ENCODE results near the gene MAPK7.

Gene MAPK7

GRCh38 chr17:19378416-19379360 is at the start of gene MAPK7:
TSS of gene MAPK7 (plus strand) at chr17:19378498. CDS start at chr17:19378901, 403 bp downstream.
- no peak for DNase-seq (ENCODE audit: low spot score)

GRCh38 chr17:19329136-19329535 is 49.2 kb upstream of the MAPK7 start:
- DNase-seq (ENCODE audit: low spot score), result no peak

GRCh38 chr17:19329839-19330238 is 48.5 kb upstream of the MAPK7 start:
- DNase-seq (ENCODE audit: low spot score), result no peak

DNA sequence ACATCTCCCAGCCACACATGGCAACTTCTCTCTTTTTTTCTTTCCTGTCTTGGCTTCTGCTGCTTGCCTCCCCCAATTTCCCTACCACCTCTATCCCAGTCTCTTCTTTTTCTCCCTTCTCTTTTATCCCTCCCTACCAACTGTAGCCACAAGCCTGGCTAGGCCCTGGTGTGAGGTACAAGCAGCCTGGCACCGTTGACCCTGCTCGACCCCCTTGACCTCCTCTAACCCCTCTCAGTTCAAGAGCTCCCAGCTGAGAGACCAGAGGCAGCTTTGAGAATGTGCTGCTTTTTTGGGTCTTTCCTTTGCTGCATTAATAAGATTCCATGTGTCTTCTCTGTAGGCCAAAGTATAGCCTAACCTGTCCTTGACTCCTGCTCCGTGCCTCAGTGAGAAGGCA is 48.0 kb upstream of the MAPK7 start:
- no peak for DNase-seq (ENCODE audit: low spot score)

GRCh38 chr17:19331134-19331533 is 47.2 kb upstream of the MAPK7 start:
- no peak for DNase-seq (ENCODE audit: low spot score)

DNA sequence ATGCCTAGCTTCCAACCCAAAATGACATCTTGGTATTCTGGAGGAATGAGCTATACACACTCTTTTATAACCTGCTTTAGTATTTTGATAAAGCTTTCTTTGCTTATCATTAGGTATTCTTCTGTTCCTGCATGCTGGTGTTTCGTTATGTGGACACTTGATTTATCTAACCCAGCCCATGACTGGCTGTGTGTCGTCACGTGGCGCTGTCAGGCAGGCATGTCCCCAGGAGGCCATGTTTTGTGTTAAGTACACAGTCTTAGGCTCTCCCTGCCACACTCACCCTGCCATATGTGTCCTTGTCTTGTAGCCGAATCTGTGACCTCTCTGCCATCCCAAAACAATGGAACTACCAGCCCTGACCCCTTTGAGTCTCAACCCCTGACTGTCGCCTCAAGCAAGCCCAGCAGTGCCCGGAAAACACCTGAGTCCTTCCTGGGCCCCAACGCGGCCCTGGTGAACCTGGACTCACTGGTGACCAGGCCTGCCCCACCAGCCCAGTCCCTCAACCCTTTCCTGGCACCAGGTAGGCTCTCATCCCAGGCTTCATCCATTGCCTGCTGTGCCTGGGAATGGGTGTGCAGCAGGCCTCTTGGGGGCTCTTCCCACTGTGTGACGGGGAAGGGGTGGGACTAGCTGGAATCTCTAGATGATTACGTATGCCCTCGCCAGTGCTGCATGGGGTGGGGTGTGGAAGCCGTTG is 46.6 kb upstream of the MAPK7 start:
- no peak for DNase-seq (ENCODE audit: low spot score)

DNA sequence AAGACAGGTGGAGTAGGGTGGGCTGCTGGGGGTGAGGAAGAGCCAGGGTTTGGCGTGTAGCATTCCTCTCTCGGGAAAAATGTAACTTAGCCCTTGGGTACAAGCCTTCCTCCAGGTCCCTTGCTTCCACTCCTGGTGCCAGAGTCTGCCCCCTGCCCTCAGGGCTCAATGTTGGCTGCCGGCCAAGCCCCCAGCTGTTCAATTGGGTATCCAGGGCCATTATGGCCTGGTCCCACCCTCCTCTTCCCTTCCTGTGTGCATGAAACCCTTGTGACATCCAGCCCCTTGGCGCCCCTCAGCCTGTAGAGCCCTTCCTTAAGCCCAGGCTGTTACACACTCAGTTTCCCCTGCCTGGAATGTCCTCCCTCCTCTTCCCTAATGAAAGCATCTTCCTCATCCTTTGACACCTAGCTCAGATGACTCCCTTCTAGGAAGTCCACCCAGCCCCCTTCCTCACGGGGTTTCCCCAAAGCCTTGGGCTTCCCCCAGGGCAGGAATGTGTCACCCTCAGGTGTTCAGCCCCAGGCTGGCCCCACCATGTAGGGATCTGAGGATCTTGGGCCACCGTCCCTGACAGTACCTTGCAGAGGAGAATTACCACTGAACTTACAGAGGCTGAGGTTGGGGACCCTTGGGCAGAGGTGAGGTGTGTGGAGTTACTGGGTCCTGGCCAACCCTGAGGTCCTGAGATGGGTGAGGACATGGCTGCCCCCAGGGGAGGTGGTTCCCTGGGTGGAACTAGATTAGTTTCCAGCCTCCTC is 45.7 kb upstream of the MAPK7 start:
- no peak for DNase-seq (ENCODE audit: low spot score)

DNA sequence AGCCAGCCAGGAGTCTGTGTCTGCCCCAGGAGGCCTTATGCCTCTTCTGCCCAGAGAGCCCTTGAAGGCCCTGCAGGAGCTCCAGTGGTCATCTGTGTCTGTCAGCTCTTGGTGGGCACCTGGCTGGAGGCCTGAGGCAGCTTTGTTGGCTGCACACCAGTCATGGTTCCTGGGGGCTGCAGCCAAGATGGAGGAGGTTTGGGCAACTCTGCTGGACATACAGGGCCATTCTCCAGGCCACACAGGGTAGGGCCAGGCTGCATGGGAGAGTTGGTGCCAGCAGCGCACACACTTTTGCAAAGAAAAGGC is 45.2 kb upstream of the MAPK7 start:
- DNase-seq (ENCODE audit: low spot score), result no peak

DNA sequence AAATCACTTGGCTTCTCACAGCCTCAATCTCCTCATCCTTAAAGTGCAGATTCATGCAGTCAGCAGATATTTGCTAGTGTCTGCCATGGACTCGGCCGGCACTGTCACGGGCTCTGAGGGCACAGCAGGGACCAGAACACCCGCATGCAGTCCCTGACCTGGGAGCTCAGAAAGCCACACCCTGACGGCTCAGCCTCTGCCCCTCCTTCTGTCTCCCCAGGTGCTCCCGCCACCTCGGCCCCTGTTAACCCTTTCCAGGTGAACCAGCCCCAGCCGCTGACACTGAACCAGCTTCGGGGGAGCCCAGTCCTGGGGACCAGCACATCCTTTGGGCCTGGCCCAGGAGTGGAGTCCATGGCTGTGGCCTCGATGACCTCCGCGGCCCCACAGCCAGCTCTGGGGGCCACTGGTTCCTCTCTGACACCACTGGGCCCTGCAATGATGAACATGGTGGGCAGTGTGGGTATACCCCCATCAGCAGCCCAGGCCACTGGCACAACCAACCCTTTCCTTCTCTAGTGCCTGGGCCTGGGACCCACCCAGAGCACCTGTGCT is 44.5 kb upstream of the MAPK7 start:
- no peak for DNase-seq (ENCODE audit: low spot score)

GRCh38 chr17:19334331-19334730 is 44.0 kb upstream of the MAPK7 start:
- no peak for DNase-seq (ENCODE audit: low spot score)

GRCh38 chr17:19335951-19336631 is 42.2 kb upstream of the MAPK7 start:
- DNase-seq (ENCODE audit: low spot score), result no peak

DNA sequence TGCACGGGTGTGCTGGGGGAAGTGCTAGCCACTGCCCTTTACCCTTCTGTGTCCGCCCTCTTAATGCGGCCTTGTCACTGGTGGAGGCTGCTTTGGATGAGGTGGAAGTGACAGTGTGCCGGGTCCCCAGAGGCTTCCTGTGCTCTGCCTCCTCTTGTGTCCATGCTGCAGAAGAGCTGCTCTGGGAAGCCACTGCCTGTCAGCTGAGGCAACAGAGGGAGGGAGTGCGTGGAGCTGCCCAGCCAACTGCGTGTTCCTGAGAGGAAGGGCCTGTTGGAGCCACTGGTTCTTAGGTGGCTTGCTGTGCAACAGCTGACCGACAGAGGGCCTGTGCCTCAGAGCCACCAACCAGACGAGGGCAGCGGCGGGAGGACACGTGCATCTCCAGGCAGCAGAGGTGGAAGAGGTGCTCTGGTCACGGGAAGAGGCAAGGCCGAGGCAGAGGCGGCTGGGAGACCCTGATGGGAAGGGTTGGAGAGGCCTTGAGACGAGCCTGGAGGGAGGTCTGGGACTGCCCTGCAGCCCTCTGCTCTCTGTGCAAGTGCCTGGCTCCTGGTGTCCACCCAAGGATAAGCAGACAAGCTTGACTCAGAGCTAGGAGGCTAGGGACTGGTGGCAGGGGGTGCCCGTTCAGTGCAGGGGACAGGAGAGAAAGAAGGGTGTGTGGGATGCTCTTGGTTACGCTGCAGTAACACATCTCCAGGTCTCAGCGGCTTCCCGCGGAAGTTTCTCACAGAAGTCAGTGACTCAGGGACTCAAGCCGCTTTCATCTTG is 41.2 kb upstream of the MAPK7 start:
- peak; percentile 84 for DNase-seq (ENCODE audit: low spot score)

DNA sequence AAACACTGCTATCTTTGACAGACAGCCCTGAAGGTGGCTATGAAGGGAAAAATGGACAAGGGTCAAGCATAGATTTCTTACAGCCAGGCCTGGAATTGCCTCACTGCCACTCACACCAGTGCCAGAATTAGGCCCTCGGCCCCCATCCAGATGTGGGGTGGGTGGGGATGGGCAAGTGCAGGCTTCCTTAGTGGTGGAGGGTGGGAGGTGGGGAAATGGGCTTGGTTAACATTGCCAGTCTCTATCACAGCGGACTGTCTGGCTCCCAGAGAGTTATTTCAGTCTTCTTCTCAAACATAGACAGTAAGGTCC is 40.6 kb upstream of the MAPK7 start:
- DNase-seq (ENCODE audit: low spot score), result peak; percentile 3

DNA sequence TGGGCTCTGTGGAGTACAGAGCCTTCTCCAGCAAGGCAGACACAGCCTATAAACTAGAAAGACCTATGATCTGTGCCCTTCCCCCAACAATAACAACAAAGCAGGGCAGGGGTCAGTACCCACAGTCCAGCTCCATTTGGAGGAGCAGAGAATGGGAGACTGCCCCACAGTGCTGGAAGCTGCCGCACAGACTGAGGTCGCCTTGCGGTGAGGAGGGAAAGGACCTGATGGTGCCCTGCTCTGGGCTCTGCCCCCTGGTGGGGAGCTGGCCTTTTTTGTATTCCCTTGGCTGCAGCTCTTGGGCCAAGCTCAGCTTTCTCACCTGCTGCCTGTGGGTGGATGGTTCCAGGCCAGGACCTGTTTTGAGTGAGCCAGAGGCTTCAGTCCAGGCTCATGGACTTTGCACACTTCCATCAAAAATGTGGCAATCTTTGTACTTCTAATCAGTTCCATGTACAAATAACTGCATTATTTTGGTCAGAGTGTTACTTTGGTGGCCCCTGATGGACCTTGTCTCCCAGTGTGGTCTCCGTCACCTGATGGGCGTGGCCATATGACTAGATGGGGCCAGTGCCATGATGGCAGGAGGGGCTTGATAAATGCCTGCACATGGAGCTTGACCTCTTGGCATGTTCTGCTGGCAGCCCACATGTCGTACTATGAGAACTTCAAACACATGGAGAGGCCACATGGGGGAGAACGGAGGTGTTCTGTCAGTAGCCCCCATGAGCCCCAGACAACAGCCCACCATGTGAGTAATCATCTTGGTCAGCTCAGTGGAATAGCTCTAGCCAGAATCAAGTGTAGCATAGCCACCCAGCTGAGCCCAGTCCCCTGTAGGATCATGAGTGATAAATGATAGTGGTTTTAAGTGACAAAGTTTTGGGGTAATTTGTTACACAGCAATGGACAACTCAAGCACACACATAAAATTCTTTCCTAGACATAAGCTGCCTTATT is 40.0 kb upstream of the MAPK7 start:
- DNase-seq (ENCODE audit: low spot score), result peak; percentile 66

DNA sequence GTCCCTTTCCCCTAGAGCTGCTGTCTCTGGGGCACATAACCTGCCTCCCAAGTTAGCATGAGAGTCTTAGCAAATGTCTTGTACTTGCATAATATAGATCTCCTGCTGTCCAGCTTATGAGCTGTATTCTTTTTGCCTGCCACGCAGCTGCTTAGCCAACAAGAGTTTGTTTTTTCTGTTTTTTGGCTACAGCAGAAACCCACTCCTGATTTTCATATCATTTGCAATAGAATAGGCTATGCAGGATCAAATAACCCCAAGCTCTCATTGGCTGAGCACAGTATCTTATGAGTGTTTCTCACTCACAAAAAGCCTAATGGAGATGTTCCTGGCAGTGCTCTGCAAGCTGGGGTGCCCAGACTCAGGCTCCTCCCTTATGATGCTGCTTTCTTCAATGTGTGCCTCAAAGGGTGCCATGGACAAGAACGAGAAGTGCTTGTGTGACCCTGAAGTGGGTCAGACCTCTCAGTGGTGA is 38.9 kb upstream of the MAPK7 start:
- DNase-seq (ENCODE audit: low spot score), result no peak

GRCh38 chr17:19341211-19341631 is 37.1 kb upstream of the MAPK7 start:
- no peak for DNase-seq (ENCODE audit: low spot score)

GRCh38 chr17:19341641-19342610 is 36.4 kb upstream of the MAPK7 start:
- no peak for DNase-seq (ENCODE audit: low spot score)

DNA sequence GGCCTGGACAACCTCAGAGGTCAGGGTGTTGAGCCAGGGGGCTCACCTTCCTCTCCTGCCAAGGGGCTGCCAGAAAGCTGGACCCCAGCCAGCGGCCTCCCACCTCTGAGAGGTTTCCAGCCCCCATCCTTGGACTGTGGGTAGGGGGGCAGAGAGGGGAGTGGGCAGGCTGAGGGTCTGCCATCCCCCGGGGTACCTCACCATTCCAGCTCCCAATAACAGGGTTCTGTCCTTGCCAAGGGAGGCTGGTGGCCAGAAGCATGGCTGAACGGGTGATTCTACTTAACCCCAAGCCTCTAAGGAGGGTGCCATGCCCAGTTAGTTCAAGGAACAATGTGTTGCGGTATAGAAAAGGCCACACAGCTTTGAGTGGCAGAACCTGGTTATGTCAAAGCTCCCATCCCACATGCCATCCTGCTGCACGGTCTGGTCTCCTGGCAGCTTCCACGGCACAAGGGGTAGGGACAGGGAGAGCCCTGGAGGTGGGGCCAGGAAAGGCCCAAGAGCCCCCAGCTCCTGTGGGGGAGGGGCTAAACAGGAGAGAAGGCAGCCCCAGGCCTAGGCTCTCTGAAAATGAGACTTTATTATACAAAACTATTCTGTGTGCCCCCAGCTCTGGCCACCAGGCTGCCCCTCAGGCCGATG is 35.6 kb upstream of the MAPK7 start:
- no peak for DNase-seq (ENCODE audit: low spot score)

Measured in Ammon's horn (tissue), 1 donor.